CD4-positive, alpha-beta memory T cell (primary cell): Measurements from ENCODE around the gene DIPK1B. TPM values are rescaled to one million over a fixed set of nuclear protein-coding genes. Genes with fewer than 3 reads are reported as not detected.

ENCODE experiments used
- CTCF ChIA-PET: fragments of 350-600 bp; sonication (Branson Sonifier 250); formaldehyde crosslinking; loops from one replicate; lab custom pipeline; 2021; ENCODE audit warnings: inconsistent platforms; ENCODE audit not compliant: partially characterized antibody; lab: Charles Lee
- POLR2A ChIA-PET: fragments of 350-600 bp; sonication (Branson Sonifier 250); formaldehyde crosslinking; loops from one replicate; lab custom pipeline; 2021; ENCODE audit not compliant: partially characterized antibody; lab: Charles Lee
- DNase-seq, 5 donors: peaks; one replicate each; pipeline versions ENCODE4 v3.0.0 to v3.0.0-alpha.2; 2020 to 2022; ENCODE audit warnings: mixed read lengths in 1 of 5
- H3K27ac ChIP-seq: one replicate; pipeline ENCODE4 v1.7.0; 2013; ENCODE audit warnings: low read depth, low read length
- H3K27me3 ChIP-seq: 2 replicates; pipeline ENCODE4 v1.7.0; 2013; ENCODE audit warnings: mild to moderate bottlenecking, low read length, moderate library complexity; ENCODE audit not compliant: insufficient read depth
- H3K36me3 ChIP-seq: 2 replicates; pipeline ENCODE4 v1.7.0; 2013; ENCODE audit warnings: mild to moderate bottlenecking, low read length, moderate library complexity; ENCODE audit not compliant: insufficient read depth
- H3K4me1 ChIP-seq: 2 replicates; pipeline ENCODE4 v1.7.0; 2013; ENCODE audit warnings: mild to moderate bottlenecking, low read length, moderate library complexity; ENCODE audit not compliant: insufficient read depth
- H3K4me3 ChIP-seq, 2 donors: one replicate each; pipeline ENCODE4 v1.7.0; 2013; ENCODE audit warnings: low read length in 2 of 2, mild to moderate bottlenecking in 1 of 2
- H3K9me3 ChIP-seq, 2 donors: one replicate each; pipeline ENCODE4 v1.7.0; 2013; ENCODE audit warnings: low read length in 2 of 2, control low read depth in 1 of 2; ENCODE audit not compliant: control insufficient read depth in 1 of 2
- H3K27ac Mint-ChIP-seq, 7 donors: one replicate each; pipeline ENCODE4 v1.8.0; 2020 to 2021; ENCODE audit warnings: mixed read lengths in 7 of 7, mild to moderate bottlenecking in 6 of 7, inconsistent platforms in 3 of 7, moderate library complexity in 3 of 7
- H3K27me3 Mint-ChIP-seq, 2 donors: one replicate each; pipeline ENCODE4 v1.8.0; 2020 to 2021; ENCODE audit warnings: mixed read lengths in 2 of 2
- H3K36me3 Mint-ChIP-seq, 2 donors: one replicate each; pipeline ENCODE4 v1.8.0; 2020 to 2021; ENCODE audit warnings: mixed read lengths in 2 of 2, inconsistent platforms in 1 of 2, mild to moderate bottlenecking in 1 of 2
- H3K4me1 Mint-ChIP-seq, 4 donors: one replicate each; pipeline ENCODE4 v1.8.0; 2020 to 2021; ENCODE audit warnings: mixed read lengths in 4 of 4, mild to moderate bottlenecking in 1 of 4
- H3K4me3 Mint-ChIP-seq, 8 donors: one replicate each; pipeline ENCODE4 v1.8.0; 2020 to 2021; ENCODE audit warnings: mixed read lengths in 8 of 8, mild to moderate bottlenecking in 7 of 8, moderate library complexity in 6 of 8, inconsistent platforms in 3 of 8
- H3K9me3 Mint-ChIP-seq, 8 donors: one replicate each; pipeline ENCODE4 v1.8.0; 2020 to 2021; ENCODE audit warnings: mixed read lengths in 8 of 8, mild to moderate bottlenecking in 5 of 8, inconsistent platforms in 3 of 8, moderate library complexity in 1 of 8
- intact Hi-C: fragments of 100-400 bp; cut with micrococcal nuclease; formaldehyde crosslinking; loops from one replicate; pipeline ENCODE4 v1.15.1; 2023
- polyA plus RNA-seq, 2 donors: library from polyadenylated mRNA; unstranded; fragments of 300-500 nt; fragmentation: Illumina TruSeq; gene quantifications; one replicate each; pipeline ENCODE4 v1.2.3, GENCODE V29; 2021
- total RNA-seq, 2 experiments: library from RNA; stranded (reverse); gene quantifications; one replicate each; pipeline ENCODE4 v1.2.3, GENCODE V29; 2021

The DIPK1B gene
- total and polyA plus RNA-seq, 4 experiments from 2014 or later = not detected

- no peaks in the 10 kb centered on the region for H3K36me3 Mint-ChIP-seq
- peaks cover 0 to 5% (median 2%) of the 10 kb centered on the region in 4 donors for H3K4me1 Mint-ChIP-seq
- no peaks in the 10 kb centered on the region for H3K9me3 ChIP-seq
- intact Hi-C loops = no loop called here
- H3K36me3 ChIP-seq = no peaks in the 10 kb centered on the region
- H3K4me1 ChIP-seq = peaks cover 6% of the 10 kb centered on the region
- peaks cover 9 to 18% of the 10 kb centered on the region in 2 donors for H3K27me3 Mint-ChIP-seq
- H3K4me3 ChIP-seq = no peak overlapping the region
- no peaks in the 10 kb centered on the region for H3K9me3 Mint-ChIP-seq
- no peak for DNase-seq
- POLR2A ChIA-PET = interaction anchor here (1.2 to 4.8 kb wide), 2 partner anchors 11 to 14 kb away, joined by 3 to 25 read pairs; no protein-coding TSS in a partner anchor
- no peak overlapping the region for H3K27ac Mint-ChIP-seq
- peaks cover 8% of the 10 kb centered on the region for H3K27me3 ChIP-seq
- no peak overlapping the region for H3K27ac ChIP-seq
- CTCF ChIA-PET = no interaction called here
- peak overlapping the region in 1 of 8 donors; percentile 21 for H3K4me3 Mint-ChIP-seq
These were observed 1.9 kb downstream of the DIPK1B start for GRCh38 chr9:136714096-136714892.

- ChIA-PET CTCF (no interaction called here), POLR2A (interaction anchor here (4.8 kb wide), 1 partner anchor 13 kb away, joined by 25 read pairs; no protein-coding TSS in a partner anchor)
- Mint-ChIP-seq H3K36me3 (no peaks in the 10 kb centered on the region), H3K27ac (no peak overlapping the region), H3K4me3 (no peak overlapping the region), H3K9me3 (no peaks in the 10 kb centered on the region), H3K27me3 (peaks cover 9 to 18% of the 10 kb centered on the region in 2 donors), H3K4me1 (peaks cover 0 to 5% (median 2%) of the 10 kb centered on the region in 4 donors)
- H3K4me1 ChIP-seq = peaks cover 7% of the 10 kb centered on the region
- no peaks in the 10 kb centered on the region for H3K9me3 ChIP-seq
- intact Hi-C loops = no loop called here
- no peak overlapping the region for H3K27ac ChIP-seq
- DNase-seq = no peak
- peaks cover 8% of the 10 kb centered on the region for H3K27me3 ChIP-seq
- no peak overlapping the region for H3K4me3 ChIP-seq
- H3K36me3 ChIP-seq = no peaks in the 10 kb centered on the region
These were observed 2.5 kb downstream of the DIPK1B start for GRCh38 chr9:136714893-136715274.

GRCh38 chr9:136717399-136717798 lies 5.0 kb downstream of the DIPK1B start:
- CTCF ChIA-PET = no interaction called here
- H3K36me3 ChIP-seq = no peaks in the 10 kb centered on the region
- H3K4me1 ChIP-seq = peaks cover 3% of the 10 kb centered on the region
- Mint-ChIP-seq H3K4me3 (no peak overlapping the region), H3K4me1 (peaks cover 0 to 2% (median under 1%) of the 10 kb centered on the region in 4 donors), H3K27ac (no peak overlapping the region), H3K27me3 (peaks cover 2 to 7% of the 10 kb centered on the region in 2 donors), H3K36me3 (peaks cover 4% of the 10 kb centered on the region in 2 donors), H3K9me3 (no peaks in the 10 kb centered on the region)
- H3K4me3 ChIP-seq = no peak overlapping the region
- no peaks in the 10 kb centered on the region for H3K9me3 ChIP-seq
- no peak overlapping the region for H3K27ac ChIP-seq
- H3K27me3 ChIP-seq = peaks cover 8% of the 10 kb centered on the region
- intact Hi-C loops = no loop called here
- POLR2A ChIA-PET = interaction anchor here (0.7 to 1.1 kb wide), 2 partner anchors 10 to 706 kb away, joined by 3 to 4 read pairs; partner anchors contain the start of genes EXD3 and NOXA1
- no peak for DNase-seq

- no peaks in the 10 kb centered on the region for H3K9me3 ChIP-seq
- Mint-ChIP-seq H3K4me3 (peak overlapping the region in 1 of 8 donors; percentile 2), H3K4me1 (peaks cover under 1 to 2% (median 1%) of the 10 kb centered on the region in 4 donors), H3K27ac (no peak overlapping the region), H3K27me3 (peaks cover 2 to 3% of the 10 kb centered on the region in 2 donors), H3K9me3 (no peaks in the 10 kb centered on the region), H3K36me3 (peaks cover 4 to 5% of the 10 kb centered on the region in 2 donors)
- POLR2A ChIA-PET = interaction anchor here (2.3 kb wide), 1 partner anchor 9 kb away, joined by 17 read pairs; no protein-coding TSS in a partner anchor
- no peak overlapping the region for H3K4me3 ChIP-seq
- peaks cover 3% of the 10 kb centered on the region for H3K4me1 ChIP-seq
- peak in 1 of 5 donors; percentile 22 for DNase-seq
- peaks cover 3% of the 10 kb centered on the region for H3K36me3 ChIP-seq
- H3K27me3 ChIP-seq = peaks cover 4% of the 10 kb centered on the region
- CTCF ChIA-PET = no interaction called here
- no peak overlapping the region for H3K27ac ChIP-seq
- intact Hi-C loops = no loop called here
These were observed 6.2 kb downstream of the DIPK1B start for GRCh38 chr9:136718345-136719194.

- H3K4me3 Mint-ChIP-seq = no peak overlapping the region
- H3K27ac ChIP-seq = no peak overlapping the region
- CTCF ChIA-PET = no interaction called here
- H3K4me1 ChIP-seq = peaks cover 3% of the 10 kb centered on the region
- H3K9me3 Mint-ChIP-seq = no peaks in the 10 kb centered on the region
- H3K9me3 ChIP-seq = no peaks in the 10 kb centered on the region
- intact Hi-C loops = no loop called here
- DNase-seq = no peak
- H3K27me3 ChIP-seq = no peaks in the 10 kb centered on the region
- peaks cover 11% of the 10 kb centered on the region for H3K36me3 ChIP-seq
- no peak overlapping the region for H3K4me3 ChIP-seq
- H3K4me1 Mint-ChIP-seq = peaks cover 2 to 9% (median 5%) of the 10 kb centered on the region in 4 donors
- H3K27ac Mint-ChIP-seq = no peak overlapping the region
- H3K27me3 Mint-ChIP-seq = peaks cover 2 to 3% of the 10 kb centered on the region in 2 donors
- POLR2A ChIA-PET = interaction anchor here (2.3 kb wide), 1 partner anchor 8 kb away, joined by 17 read pairs; no protein-coding TSS in a partner anchor
- H3K36me3 Mint-ChIP-seq = peaks cover 12 to 13% of the 10 kb centered on the region in 2 donors
These were observed 7.0 kb downstream of the DIPK1B start for GRCh38 chr9:136719195-136719880.

GRCh38 chr9:136720251-136720897 lies 8.0 kb downstream of the DIPK1B start:
- Mint-ChIP-seq H3K27ac (no peak overlapping the region), H3K4me3 (no peak overlapping the region), H3K4me1 (peaks cover 2 to 11% (median 7%) of the 10 kb centered on the region in 4 donors), H3K9me3 (no peaks in the 10 kb centered on the region), H3K27me3 (peaks cover 0 to 3% of the 10 kb centered on the region in 2 donors), H3K36me3 (peaks cover 15 to 21% of the 10 kb centered on the region in 2 donors)
- intact Hi-C loops = no loop called here
- H3K4me3 ChIP-seq = no peak overlapping the region
- H3K27ac ChIP-seq = no peak overlapping the region
- peaks cover 21% of the 10 kb centered on the region for H3K36me3 ChIP-seq
- DNase-seq = peak in 1 of 5 donors; percentile 34
- H3K27me3 ChIP-seq = no peaks in the 10 kb centered on the region
- no peaks in the 10 kb centered on the region for H3K9me3 ChIP-seq
- ChIA-PET CTCF (interaction anchor here (1.4 kb wide), 1 partner anchor 235 kb away, joined by 3 read pairs; no protein-coding TSS in a partner anchor), POLR2A (no interaction called here)
- peaks cover 4% of the 10 kb centered on the region for H3K4me1 ChIP-seq
